Urinary bladder (tissue), 2 donors: Measurements from ENCODE around the gene LRIG2. TPM values are rescaled to one million over a fixed set of nuclear protein-coding genes. Genes with fewer than 3 reads are reported as not detected.

Source experiments
- polyA plus RNA-seq: library from polyadenylated mRNA; stranded (reverse); fragments of 200-250 nt; gene quantifications from one replicate; pipeline ENCODE4 v1.2.3, GENCODE V29; 2013
- total RNA-seq: library from RNA; depleted of rRNA; stranded (reverse); fragments of >200 nt; gene quantifications from one replicate; pipeline ENCODE4 v1.2.3, GENCODE V29; 2014
- donor health status: healthy.

The LRIG2 gene
- total and polyA plus RNA-seq, 2 donors, result 4.5 to 49.7 TPM

Other genes with a start within 250 kb of the LRIG2 start
- 67.6 TPM for gene SLC16A1, start 117.0 kb upstream of the LRIG2 start, total RNA-seq
- 40.2 TPM for gene SLC16A1, start 117.0 kb upstream of the LRIG2 start, polyA plus RNA-seq